Osteoblast (primary cell): ENCODE measurements around the gene GDAP1L1. TPM values are rescaled to one million over a fixed set of nuclear protein-coding genes. Genes with fewer than 3 reads are reported as not detected.

ENCODE experiments used
- DNase-seq: peaks from one replicate; pipeline ENCODE4 v3.0.0; 2011; ENCODE audit warnings: low spot score, mixed read lengths; ENCODE audit not compliant: insufficient read length; ENCODE audit errors: missing footprints
- H2AFZ ChIP-seq: 2 replicates; pipeline ENCODE4 v1.6.0; 2011; ENCODE audit warnings: mild to moderate bottlenecking, low read length
- H3K27ac ChIP-seq: 2 replicates; pipeline ENCODE4 v1.5.1; 2011; ENCODE audit warnings: mild to moderate bottlenecking, low read depth, low read length, moderate library complexity
- H3K27me3 ChIP-seq: 2 replicates; pipeline ENCODE4 v1.6.0; 2012; ENCODE audit warnings: mild to moderate bottlenecking, control low read depth, inconsistent platforms, low read length, moderate library complexity; ENCODE audit not compliant: insufficient read depth
- H3K36me3 ChIP-seq: 2 replicates; pipeline ENCODE4 v1.5.1; 2011; ENCODE audit warnings: mild to moderate bottlenecking, low read length, control low read depth, moderate library complexity; ENCODE audit not compliant: insufficient read depth
- H3K4me1 ChIP-seq: 2 replicates; pipeline ENCODE4 v1.5.1; 2011; ENCODE audit warnings: mild to moderate bottlenecking, low read length, control low read depth, moderate library complexity; ENCODE audit not compliant: insufficient read depth
- H3K4me2 ChIP-seq: 2 replicates; pipeline ENCODE4 v1.6.0; 2011; ENCODE audit warnings: mild to moderate bottlenecking, low read length; ENCODE audit not compliant: insufficient read depth
- H3K4me3 ChIP-seq: fragments of 200-600 bp; sonication (generic); 3 replicates; pipeline ENCODE4 v1.5.1; 2012; ENCODE audit warnings: mild to moderate bottlenecking, low read length, inconsistent platforms; ENCODE audit not compliant: insufficient read depth
- H3K79me2 ChIP-seq: 2 replicates; pipeline ENCODE4 v1.6.0; 2012; ENCODE audit warnings: mild to moderate bottlenecking, low read length, control low read depth, inconsistent platforms; ENCODE audit not compliant: insufficient read depth
- H3K9me3 ChIP-seq: 2 replicates; pipeline ENCODE4 v1.5.1; 2011; ENCODE audit warnings: low read depth, low read length, control low read depth
- H4K20me1 ChIP-seq: 2 replicates; pipeline ENCODE4 v1.6.0; 2012; ENCODE audit warnings: mild to moderate bottlenecking, low read length, control low read depth; ENCODE audit not compliant: insufficient read depth
- CTCF ChIP-seq: IDR thresholded peaks from 2 replicates; pipeline ENCODE4 v1.5.1; 2011; ENCODE audit warnings: mild to moderate bottlenecking, low read depth, low read length, moderate library complexity; ENCODE audit errors: extremely low read depth
- total RNA-seq: library from RNA; depleted of rRNA; stranded (reverse); fragments of >200 nt; gene quantifications from 2 replicates; pipeline ENCODE4 v1.2.3, GENCODE V29; 2012

Gene GDAP1L1
- total RNA-seq, 1 donor, result 0.72 TPM

GRCh38 chr20:44273231-44274215 is 26.4 kb downstream of the GDAP1L1 start:
- no peak for TF ChIP-seq CTCF
- Histone ChIP-seq H3K4me1 (no peaks in the 10 kb centered on the region), H3K9me3 (no peaks in the 10 kb centered on the region), H3K4me3 (no peak overlapping the region), H3K36me3 (no peaks in the 10 kb centered on the region), H3K27ac (no peak overlapping the region), H3K27me3 (no peaks in the 10 kb centered on the region), H3K79me2 (no peaks in the 10 kb centered on the region), H3K4me2 (no peak overlapping the region), H4K20me1 (peaks cover 3% of the 10 kb centered on the region), H2AFZ (no peak overlapping the region)
- no peak for DNase-seq

DNA sequence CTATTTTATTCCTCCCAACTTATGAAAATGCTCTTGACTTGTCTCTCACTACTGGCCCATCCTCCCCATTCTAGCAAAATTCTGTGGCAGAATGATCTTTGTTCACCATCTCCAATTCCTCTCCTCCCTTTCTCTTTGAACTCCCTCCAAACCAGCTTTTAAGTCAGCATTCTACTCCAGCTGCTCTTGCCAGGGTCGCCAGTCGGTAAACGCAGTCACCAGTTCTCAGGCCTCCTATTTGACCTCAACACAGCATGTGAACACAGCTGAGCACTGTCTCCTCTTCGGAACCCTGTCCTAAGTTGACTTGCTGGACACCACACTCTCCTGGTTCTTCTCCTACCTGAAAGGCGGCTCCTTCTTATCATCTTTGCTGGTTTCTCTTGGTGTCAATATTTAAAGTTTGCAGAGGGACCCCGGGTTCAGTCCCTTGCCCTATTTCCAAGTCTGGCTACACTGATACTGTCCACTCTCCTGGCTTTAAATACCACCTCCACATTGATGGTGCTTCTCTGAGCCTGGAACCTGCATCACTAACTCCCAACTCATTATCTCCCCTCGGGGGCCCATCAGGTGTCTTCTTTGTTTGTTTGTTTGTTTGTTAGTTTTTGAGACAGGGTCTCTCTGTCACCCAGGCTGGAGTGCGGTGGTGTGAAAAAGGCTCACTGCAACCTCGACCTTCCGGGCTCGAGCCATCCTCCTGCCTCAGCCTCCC is 27.4 kb downstream of the GDAP1L1 start:
- no peak overlapping the region for H3K4me2 ChIP-seq
- TF ChIP-seq CTCF, result no peak
- no peak for DNase-seq
- no peaks in the 10 kb centered on the region for H3K27me3 ChIP-seq
- no peaks in the 10 kb centered on the region for H3K79me2 ChIP-seq
- no peak overlapping the region for H3K4me3 ChIP-seq
- H3K9me3 ChIP-seq, result no peaks in the 10 kb centered on the region
- no peak overlapping the region for H2AFZ ChIP-seq
- H3K27ac ChIP-seq, result no peak overlapping the region
- H3K36me3 ChIP-seq, result no peaks in the 10 kb centered on the region
- H3K4me1 ChIP-seq, result peaks cover 7% of the 10 kb centered on the region
- peaks cover 3% of the 10 kb centered on the region for H4K20me1 ChIP-seq

DNA sequence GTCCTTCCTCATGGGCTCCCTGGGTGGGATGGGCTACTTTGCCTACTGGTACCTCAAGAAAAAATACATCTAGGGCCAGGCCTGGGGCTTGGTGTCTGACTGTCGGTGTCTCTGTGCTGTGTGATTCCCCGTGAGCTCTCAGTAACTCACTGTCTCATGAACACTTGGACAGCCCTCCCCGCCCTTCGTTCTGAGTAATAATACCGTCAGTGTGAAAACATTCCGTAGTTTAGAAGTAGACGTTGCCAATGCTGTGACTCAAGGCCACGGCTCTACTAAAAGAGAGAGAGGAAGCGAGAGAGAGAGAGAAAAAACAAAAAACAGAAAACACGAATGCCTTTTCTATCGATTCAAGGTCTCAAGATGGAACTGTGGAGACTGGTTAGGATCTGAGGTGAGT is 32.1 kb downstream of the GDAP1L1 start:
- Histone ChIP-seq H2AFZ (peak overlapping the region; percentile 86), H3K4me3 (peak overlapping the region; percentile 52), H3K36me3 (no peaks in the 10 kb centered on the region), H4K20me1 (no peaks in the 10 kb centered on the region), H3K4me2 (peak overlapping the region; percentile 77), H3K27ac (peak overlapping the region; percentile 88), H3K27me3 (no peaks in the 10 kb centered on the region), H3K4me1 (peaks cover 13% of the 10 kb centered on the region), H3K9me3 (no peaks in the 10 kb centered on the region), H3K79me2 (no peaks in the 10 kb centered on the region)
- TF ChIP-seq CTCF, result no peak
- DNase-seq, result peak; percentile 92

DNA sequence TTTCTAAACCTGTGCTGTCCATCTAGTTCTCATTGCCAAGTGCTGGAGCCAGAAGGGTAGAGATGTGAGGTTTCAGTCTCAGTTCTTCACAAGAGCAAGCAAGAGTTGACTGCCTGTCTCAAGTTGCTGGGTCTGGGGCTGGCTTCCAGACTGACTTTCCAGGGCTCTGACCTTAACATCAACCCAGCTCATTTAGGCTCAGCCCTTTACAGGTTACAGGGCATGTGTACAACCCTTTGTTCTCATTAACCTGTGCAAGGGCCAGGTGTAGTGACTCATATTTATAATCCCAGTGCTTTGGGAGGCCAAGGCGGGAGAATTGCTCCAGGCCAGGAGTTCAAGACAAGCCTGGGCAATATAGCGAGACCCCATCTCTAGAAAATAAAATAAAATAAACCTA is 33.3 kb downstream of the GDAP1L1 start:
- Histone ChIP-seq H3K27ac (no peak overlapping the region), H3K4me3 (no peak overlapping the region), H3K9me3 (no peaks in the 10 kb centered on the region), H2AFZ (no peak overlapping the region), H3K36me3 (no peaks in the 10 kb centered on the region), H3K4me1 (peaks cover 13% of the 10 kb centered on the region), H3K4me2 (no peak overlapping the region), H4K20me1 (no peaks in the 10 kb centered on the region), H3K27me3 (no peaks in the 10 kb centered on the region), H3K79me2 (no peaks in the 10 kb centered on the region)
- no peak for TF ChIP-seq CTCF
- DNase-seq, result no peak
